Retinal pigment epithelial cell (primary cell): ENCODE results near the gene PDZRN3.

Source experiments
- DNase-seq: peaks from one replicate; pipeline ENCODE4 v3.0.0-alpha.2; 2010; ENCODE audit warnings: low read depth
- H3K4me3 ChIP-seq: 2 replicates; pipeline ENCODE4 v1.5.1; 2011; ENCODE audit warnings: mild to moderate bottlenecking, low read length, control low read depth, moderate library complexity
- CTCF ChIP-seq: conservative IDR thresholded peaks from 2 replicates; pipeline ENCODE4 v1.5.1; 2011; ENCODE audit warnings: low read depth, low read length, control low read depth, inconsistent platforms

Gene PDZRN3

GRCh38 chr3:73614419-73614818 is 10.3 kb downstream of the PDZRN3 start:
- TF ChIP-seq CTCF = no peak
- DNase-seq = peak; percentile 54
- no peak overlapping the region for H3K4me3 ChIP-seq

- DNase-seq = no peak
- no peak overlapping the region for H3K4me3 ChIP-seq
- TF ChIP-seq CTCF = no peak
Observed at GRCh38 chr3:73611176-73611575, 13.6 kb downstream of the PDZRN3 start.

DNA sequence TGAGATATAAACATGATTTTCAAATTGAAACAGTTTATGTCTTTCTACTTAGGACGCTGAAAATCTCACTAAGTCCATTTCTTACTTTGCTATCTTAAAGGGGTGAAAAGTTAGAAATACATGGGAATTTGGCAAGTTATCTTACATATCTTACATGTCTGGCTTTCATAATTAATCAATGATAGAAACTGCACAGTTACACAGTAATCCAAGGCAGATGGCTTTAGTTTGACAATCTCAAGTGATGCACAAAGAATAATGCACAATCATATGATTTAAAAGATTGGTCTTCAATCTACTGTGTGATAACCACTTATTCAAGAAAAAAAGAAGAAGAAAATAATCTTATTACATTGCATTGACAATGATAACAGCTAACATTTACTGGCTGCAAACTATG is 14.2 kb downstream of the PDZRN3 start:
- no peak overlapping the region for H3K4me3 ChIP-seq
- no peak for TF ChIP-seq CTCF
- no peak for DNase-seq

- no peak for DNase-seq
- no peak overlapping the region for H3K4me3 ChIP-seq
- TF ChIP-seq CTCF = no peak
Observed at GRCh38 chr3:73609655-73610054, 15.1 kb downstream of the PDZRN3 start.

GRCh38 chr3:73609315-73609641 is 15.5 kb downstream of the PDZRN3 start:
- DNase-seq = no peak
- H3K4me3 ChIP-seq = no peak overlapping the region
- no peak for TF ChIP-seq CTCF

- no peak for TF ChIP-seq CTCF
- no peak for DNase-seq
- no peak overlapping the region for H3K4me3 ChIP-seq
Observed at GRCh38 chr3:73608456-73609314, 16.1 kb downstream of the PDZRN3 start.

DNA sequence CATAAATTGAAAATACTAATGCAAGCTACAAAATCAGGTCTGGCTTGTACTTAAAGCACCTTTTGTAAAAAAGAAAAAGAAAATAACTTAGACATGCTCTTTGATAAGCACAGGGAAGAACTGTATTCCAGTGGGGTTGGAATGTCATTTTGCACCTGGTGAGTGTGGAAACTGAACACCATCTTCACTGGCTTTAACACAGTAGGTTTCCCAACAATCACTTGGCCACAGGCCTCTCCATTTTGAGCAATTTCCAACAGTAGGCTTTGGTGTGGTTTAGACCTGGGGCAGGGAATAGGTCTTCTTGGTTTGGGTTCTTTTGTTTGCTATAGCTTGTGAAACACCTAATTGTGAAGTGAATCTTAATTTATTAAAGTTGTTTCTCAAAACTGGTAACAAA is 18.9 kb downstream of the PDZRN3 start:
- no peak for TF ChIP-seq CTCF
- H3K4me3 ChIP-seq = no peak overlapping the region
- no peak for DNase-seq
